Astrocyte (in vitro differentiated cells and primary cell): Measurements from ENCODE around the gene SHLD2.
"Not testable (repeated sequence)": the region's sequence is repeated elsewhere in the genome, so short reads cannot be mapped to it uniquely, and the experiment has no call there.

Source experiments
- CTCF ChIP-seq: IDR thresholded peaks from 2 replicates; pipeline ENCODE4 v1.5.1; 2011; ENCODE audit warnings: low read depth, mild to moderate bottlenecking, inconsistent platforms, low read length, moderate library complexity; ENCODE audit not compliant: insufficient read depth
- EZH2 ChIP-seq: IDR thresholded peaks from 2 replicates; pipeline ENCODE4 v1.6.1; 2012; ENCODE audit warnings: mild to moderate bottlenecking, low read length, inconsistent platforms; ENCODE audit not compliant: insufficient read depth

GRCh38 chr10:87225148-87225547 is 130.1 kb downstream of the SHLD2 start, which contains the start of gene NUTM2A:
- TF ChIP-seq CTCF, EZH2: not testable (repeated sequence)
